Panc1 (cell line): Measurements from ENCODE around the gene RBM5. TPM values are rescaled to one million over a fixed set of nuclear protein-coding genes. Genes with fewer than 3 reads are reported as not detected.

ENCODE experiments used
- ATAC-seq: fragments of 200-7000 bp; cut with Tn5 transposase; 2 replicates; pipeline ENCODE4 v1.9.1; 2020; ENCODE audit warnings: mild to moderate bottlenecking, moderate library complexity
- BruUV-seq: library from RNA; stranded (reverse); fragments of 400-500 nt; replicated peaks from 2 replicates; lab custom pipeline; 2021; lab: Mats Ljungman, UMichigan
- CTCF ChIA-PET: fragments of 300-600 bp; sonication (Branson Sonifier 250); formaldehyde crosslinking; loops from one replicate; lab custom pipeline; 2022; ENCODE audit warnings: antibody characterized with exemption; lab: Charles Lee
- POLR2A ChIA-PET: fragments of 300-600 bp; sonication (Branson Sonifier 250); formaldehyde crosslinking; loops from one replicate; lab custom pipeline; 2022; ENCODE audit warnings: antibody characterized with exemption; lab: Charles Lee
- DNase-seq: peaks from one replicate; pipeline ENCODE4 v3.0.0-alpha.2; 2010; ENCODE audit warnings: low read depth, low spot score
- H3K27ac ChIP-seq: 2 replicates; pipeline ENCODE4 v1.5.1; 2011; ENCODE audit warnings: mild to moderate bottlenecking, low read length, inconsistent platforms
- H3K27me3 ChIP-seq: fragments of 200-500 bp; sonication (Bioruptor generic); 2 replicates; pipeline ENCODE4 v1.6.0; 2014; ENCODE audit warnings: low read length, inconsistent platforms; ENCODE audit not compliant: control insufficient read depth, insufficient read depth
- H3K36me3 ChIP-seq: fragments of 200-500 bp; sonication (Bioruptor generic); 2 replicates; pipeline ENCODE4 v1.5.1; 2014; ENCODE audit warnings: inconsistent platforms, mild to moderate bottlenecking, low read length, moderate library complexity; ENCODE audit not compliant: control insufficient read depth, insufficient read depth
- H3K4me1 ChIP-seq: 2 replicates; pipeline ENCODE4 v1.5.1; 2011; ENCODE audit warnings: inconsistent platforms, mild to moderate bottlenecking, low read length, moderate library complexity; ENCODE audit not compliant: control insufficient read depth, insufficient read depth
- H3K4me3 ChIP-seq, 2 experiments: 2 replicates each; pipeline ENCODE4 v1.5.1; 2011 to 2012; ENCODE audit warnings: low read depth in 2 of 2, low read length in 2 of 2, mild to moderate bottlenecking in 2 of 2, inconsistent platforms in 1 of 2, moderate library complexity in 1 of 2
- H3K9me3 ChIP-seq: fragments of 200-500 bp; sonication (Bioruptor generic); 2 replicates; pipeline ENCODE4 v1.5.1; 2014; ENCODE audit warnings: low read depth, mild to moderate bottlenecking, inconsistent platforms, low read length, moderate library complexity; ENCODE audit not compliant: control insufficient read depth, insufficient read depth
- POLR2AphosphoS5 ChIP-seq: IDR thresholded peaks from 2 replicates; pipeline ENCODE4 v1.6.1; 2012; ENCODE audit warnings: mild to moderate bottlenecking, low read depth, low read length, moderate library complexity
- REST ChIP-seq, 2 experiments: IDR thresholded peaks; 2 replicates each; pipeline ENCODE4 v1.6.1; 2011 to 2012; ENCODE audit warnings: low read depth in 2 of 2, control low read depth in 1 of 2, low read length in 1 of 2, mild to moderate bottlenecking in 1 of 2, moderate library complexity in 1 of 2; ENCODE audit not compliant: insufficient read depth in 1 of 2
- SIN3A ChIP-seq: IDR thresholded peaks from 2 replicates; pipeline ENCODE4 v1.6.1; 2012; ENCODE audit warnings: low read depth, mild to moderate bottlenecking, low read length, moderate library complexity, borderline replicate concordance; ENCODE audit not compliant: insufficient read depth
- TCF7L2 ChIP-seq: IDR thresholded peaks from 2 replicates; pipeline ENCODE4 v1.6.1; 2011; ENCODE audit warnings: mild to moderate bottlenecking, low read depth, low read length, inconsistent platforms
- in situ Hi-C: cut with HindIII; loops from 2 replicates; pipeline ENCODE4 v1.10.0; 2016; ENCODE audit warnings: low sequenced_read_pairs, low pct_unique_long_range_greater_than_20kb
- intact Hi-C: fragments of 100-400 bp; cut with micrococcal nuclease; formaldehyde crosslinking; loops from one replicate; pipeline ENCODE4 v1.10.0; 2022; ENCODE audit not compliant: unreplicated experiment
- total RNA-seq: library from RNA; stranded (reverse); gene quantifications from one replicate; pipeline ENCODE4 v1.2.1, GENCODE V29; 2021; ENCODE audit not compliant: unreplicated experiment
- TF ChIP-seq, protein P1 (sequence below): fragments of 450-650 bp; IDR thresholded peaks from 2 replicates; pipeline ENCODE4 v1.5.1; 2017; ENCODE audit warnings: mild to moderate bottlenecking

The RBM5 gene
- total RNA-seq, 1 experiment from 2014 or later = 86.6 TPM

GRCh38 chr3:50166620-50167019 is 77.9 kb downstream of the RBM5 start:
- Histone ChIP-seq H3K27me3 (no peaks in the 10 kb centered on the region), H3K27ac (peak overlapping the region; percentile 96), H3K9me3 (no peaks in the 10 kb centered on the region), H3K4me3 (no peak overlapping the region), H3K36me3 (no peaks in the 10 kb centered on the region), H3K4me1 (peaks cover 97% of the 10 kb centered on the region)
- ATAC-seq = no peak
- DNase-seq = no peak
- no TSS peak for BruUV-seq
- no peak for TF ChIP-seq TCF7L2
- in situ Hi-C loops (no loop called here), intact Hi-C loops (no loop called here)
- ChIA-PET CTCF (no interaction called here), POLR2A (no interaction called here)

DNA sequence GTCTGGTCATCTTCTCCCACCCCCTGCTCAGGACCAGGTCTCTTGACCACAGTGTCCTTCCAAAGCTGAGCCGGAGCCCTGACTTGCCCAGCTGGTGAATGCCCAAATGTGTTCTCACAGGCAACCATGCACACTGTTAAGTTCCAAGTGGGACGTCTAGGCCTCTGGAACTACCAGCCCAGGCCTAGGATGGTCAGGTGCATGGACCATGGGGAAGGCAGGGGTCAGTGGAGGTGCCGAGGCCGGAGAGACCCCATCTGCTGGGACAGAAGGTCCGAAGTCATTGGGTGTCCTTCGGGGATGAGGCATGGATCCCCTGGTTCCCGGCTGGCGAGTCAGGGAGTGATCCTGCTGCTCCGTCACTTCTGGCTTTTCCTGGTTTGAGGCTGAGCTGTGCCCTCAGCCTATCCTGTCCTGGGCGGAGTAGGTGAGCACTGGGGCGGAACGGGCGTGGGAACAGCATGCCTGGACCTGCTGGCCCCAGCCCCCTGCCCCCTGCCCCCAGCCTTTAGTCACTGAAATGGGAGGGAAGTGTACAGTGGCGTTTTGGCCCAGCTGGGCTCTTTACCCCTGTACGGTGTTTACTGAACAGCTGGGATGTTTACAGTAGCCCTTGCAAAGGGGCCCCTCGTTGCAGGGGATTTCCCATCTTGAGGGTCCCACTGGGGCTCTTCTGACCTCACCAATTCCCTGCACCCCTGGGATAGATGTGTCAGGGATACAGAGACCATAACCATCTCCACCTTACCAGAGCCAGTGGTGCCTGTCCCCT is 78.5 kb downstream of the RBM5 start:
- BruUV-seq = no TSS peak
- Histone ChIP-seq H3K4me3 (no peak overlapping the region), H3K36me3 (no peaks in the 10 kb centered on the region), H3K4me1 (peaks cover 97% of the 10 kb centered on the region), H3K9me3 (no peaks in the 10 kb centered on the region), H3K27me3 (no peaks in the 10 kb centered on the region), H3K27ac (peak overlapping the region; percentile 96)
- intact Hi-C loops = no loop called here
- CTCF ChIA-PET = no interaction called here
- TF ChIP-seq, protein P1, sequence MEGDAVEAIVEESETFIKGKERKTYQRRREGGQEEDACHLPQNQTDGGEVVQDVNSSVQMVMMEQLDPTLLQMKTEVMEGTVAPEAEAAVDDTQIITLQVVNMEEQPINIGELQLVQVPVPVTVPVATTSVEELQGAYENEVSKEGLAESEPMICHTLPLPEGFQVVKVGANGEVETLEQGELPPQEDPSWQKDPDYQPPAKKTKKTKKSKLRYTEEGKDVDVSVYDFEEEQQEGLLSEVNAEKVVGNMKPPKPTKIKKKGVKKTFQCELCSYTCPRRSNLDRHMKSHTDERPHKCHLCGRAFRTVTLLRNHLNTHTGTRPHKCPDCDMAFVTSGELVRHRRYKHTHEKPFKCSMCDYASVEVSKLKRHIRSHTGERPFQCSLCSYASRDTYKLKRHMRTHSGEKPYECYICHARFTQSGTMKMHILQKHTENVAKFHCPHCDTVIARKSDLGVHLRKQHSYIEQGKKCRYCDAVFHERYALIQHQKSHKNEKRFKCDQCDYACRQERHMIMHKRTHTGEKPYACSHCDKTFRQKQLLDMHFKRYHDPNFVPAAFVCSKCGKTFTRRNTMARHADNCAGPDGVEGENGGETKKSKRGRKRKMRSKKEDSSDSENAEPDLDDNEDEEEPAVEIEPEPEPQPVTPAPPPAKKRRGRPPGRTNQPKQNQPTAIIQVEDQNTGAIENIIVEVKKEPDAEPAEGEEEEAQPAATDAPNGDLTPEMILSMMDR = no peak
- no peak for TF ChIP-seq SIN3A
- TF ChIP-seq POLR2AphosphoS5 = no peak
- TF ChIP-seq TCF7L2 = no peak
- no peak for DNase-seq
- in situ Hi-C loops = no loop called here
- POLR2A ChIA-PET = no interaction called here
- peak; percentile 8 for ATAC-seq

DNA sequence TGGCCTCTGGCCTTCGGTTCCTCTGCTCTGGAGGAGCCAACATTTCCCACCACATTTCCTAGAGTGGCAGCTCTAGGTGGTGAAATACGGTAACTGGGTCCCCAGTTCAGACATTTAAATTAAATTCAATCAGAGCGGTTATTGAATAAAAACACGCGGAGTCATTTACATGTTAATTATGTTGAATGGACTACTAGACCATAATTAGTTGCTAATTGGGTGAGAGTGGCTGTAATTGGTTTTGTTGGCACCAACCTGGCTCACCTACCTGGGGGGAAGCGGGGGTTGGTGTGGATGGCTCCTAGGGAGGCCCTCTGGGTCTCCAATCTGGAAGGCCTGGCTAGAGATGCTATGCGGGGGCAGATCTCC is 79.1 kb downstream of the RBM5 start:
- ChIA-PET CTCF (no interaction called here), POLR2A (no interaction called here)
- no peaks in the 10 kb centered on the region for H3K36me3 ChIP-seq
- H3K4me3 ChIP-seq = no peak overlapping the region
- BruUV-seq = no TSS peak
- ATAC-seq (no peak), DNase-seq (no peak)
- no peaks in the 10 kb centered on the region for H3K9me3 ChIP-seq
- in situ Hi-C loops = no loop called here
- peak overlapping the region; percentile 82 for H3K27ac ChIP-seq
- H3K27me3 ChIP-seq = no peaks in the 10 kb centered on the region
- peaks cover 97% of the 10 kb centered on the region for H3K4me1 ChIP-seq
- no peak for TF ChIP-seq TCF7L2
- no peak for TF ChIP-seq POLR2AphosphoS5
- TF ChIP-seq REST (IDR thresholded peaks at IDR 0.05; ENCODE audit: insufficient read depth in 1 of 2, low read depth in 2 of 2, low read length in 1 of 2) = no peak
- no peak for TF ChIP-seq SIN3A
- TF ChIP-seq, protein P1 = no peak
- intact Hi-C loops = no loop called here
